OCI-LY7 (cell line): ENCODE results near the gene TEX9. TPM values are rescaled to one million over a fixed set of nuclear protein-coding genes. Genes with fewer than 3 reads are reported as not detected.

Source experiments
- BruUV-seq: library from RNA; stranded (reverse); fragments of 400-500 nt; replicated peaks from 2 replicates; lab custom pipeline; 2021; lab: Mats Ljungman, UMichigan
- CTCF ChIA-PET: fragments of 300-600 bp; sonication (Branson Sonifier 250); formaldehyde crosslinking; loops from one replicate; lab custom pipeline; 2022; ENCODE audit warnings: antibody characterized with exemption; ENCODE audit not compliant: unreplicated experiment; lab: Charles Lee
- POLR2A ChIA-PET: fragments of 300-600 bp; sonication (Branson Sonifier 250); formaldehyde crosslinking; loops from one replicate; lab custom pipeline; 2022; ENCODE audit warnings: antibody characterized with exemption; lab: Charles Lee
- DNase-seq: peaks from one replicate; pipeline ENCODE4 v3.0.0-alpha.2; 2015; ENCODE audit warnings: low spot score
- H2AFZ ChIP-seq: fragments of 200-600 bp; sonication (generic), shearing (Covaris generic); 2 replicates; pipeline ENCODE4 v1.6.1; 2014; ENCODE audit warnings: mild to moderate bottlenecking, antibody characterized with exemption, low read length, moderate library complexity
- H3K27ac ChIP-seq: fragments of 200-600 bp; sonication (generic); 2 replicates; pipeline ENCODE4 v1.5.1; 2014; ENCODE audit warnings: mixed run types, low read depth, mild to moderate bottlenecking, moderate library complexity, low read length, inconsistent platforms; ENCODE audit not compliant: poor library complexity, severe bottlenecking
- H3K36me3 ChIP-seq: fragments of 200-600 bp; sonication (generic); 2 replicates; pipeline ENCODE4 v1.6.1; 2014; ENCODE audit warnings: mild to moderate bottlenecking, antibody characterized with exemption, low read length, moderate library complexity, mixed read lengths; ENCODE audit not compliant: insufficient read depth
- H3K4me1 ChIP-seq: fragments of 200-600 bp; sonication (generic); 2 replicates; pipeline ENCODE4 v1.5.1; 2014; ENCODE audit warnings: mild to moderate bottlenecking, low read length; ENCODE audit not compliant: insufficient read depth, poor library complexity, severe bottlenecking
- H3K4me2 ChIP-seq: fragments of 200-600 bp; sonication (generic); 2 replicates; pipeline ENCODE4 v1.6.1; 2014; ENCODE audit warnings: mild to moderate bottlenecking, low read length
- H3K4me3 ChIP-seq: fragments of 200-600 bp; sonication (generic); 2 replicates; pipeline ENCODE4 v1.5.1; 2014; ENCODE audit warnings: mild to moderate bottlenecking, low read depth, low read length; ENCODE audit not compliant: poor library complexity, severe bottlenecking
- H3K79me2 ChIP-seq: fragments of 200-600 bp; sonication (generic); 2 replicates; pipeline ENCODE4 v1.6.1; 2016; ENCODE audit warnings: low read depth, mild to moderate bottlenecking, low read length, moderate library complexity, mixed read lengths; ENCODE audit not compliant: insufficient read depth
- H3K9me2 ChIP-seq: fragments of 200-600 bp; sonication (generic); 2 replicates; pipeline ENCODE4 v1.6.1; 2016; ENCODE audit warnings: mild to moderate bottlenecking, low read length, mixed read lengths; ENCODE audit not compliant: insufficient read depth
- H3K9me3 ChIP-seq: fragments of 200-600 bp; sonication (generic); 2 replicates; pipeline ENCODE4 v1.6.1; 2014; ENCODE audit warnings: mild to moderate bottlenecking, mixed run types, low read length, mixed read lengths
- H4K20me1 ChIP-seq: fragments of 200-600 bp; sonication (generic); 2 replicates; pipeline ENCODE4 v1.6.1; 2014; ENCODE audit warnings: mild to moderate bottlenecking, antibody characterized with exemption, low read length, moderate library complexity, mixed read lengths; ENCODE audit not compliant: insufficient read depth
- CTCF ChIP-seq: fragments of 200-600 bp; sonication (generic); conservative IDR thresholded peaks from 2 replicates; pipeline ENCODE4 v1.5.1; 2014; ENCODE audit warnings: mild to moderate bottlenecking, antibody characterized with exemption, low read length, moderate library complexity, mixed read lengths
- EZH2phosphoT487 ChIP-seq: fragments of 200-600 bp; sonication (generic); IDR thresholded peaks from 2 replicates; pipeline ENCODE4 v1.6.1; 2018; ENCODE audit warnings: low read depth, borderline replicate concordance, mild to moderate bottlenecking, mixed run types, antibody characterized with exemption, low read length, moderate library complexity, mixed read lengths
- intact Hi-C: fragments of 100-400 bp; cut with micrococcal nuclease; formaldehyde crosslinking; loops from one replicate; pipeline ENCODE4 v1.10.0; 2022; ENCODE audit not compliant: unreplicated experiment
- total RNA-seq, 2 experiments: library from RNA; depleted of rRNA in 1 of 2; stranded (reverse); fragments of >200 nt in 1 of 2; shearing (Covaris generic) in 1 of 2; gene quantifications; 2 replicates each; pipeline ENCODE4 v1.2.3, GENCODE V29; 2014 to 2022

TEX9 gene
- total RNA-seq, 2 experiments from 2014 or later: 20.0 to 44.6 TPM

- Histone ChIP-seq H3K36me3 (no peaks in the 10 kb centered on the region), H3K9me3 (no peaks in the 10 kb centered on the region), H2AFZ (no peak overlapping the region), H3K9me2 (no peaks in the 10 kb centered on the region), H3K4me3 (no peak overlapping the region), H3K4me2 (no peak overlapping the region), H3K4me1 (no peaks in the 10 kb centered on the region), H3K79me2 (no peaks in the 10 kb centered on the region), H3K27ac (no peak overlapping the region), H4K20me1 (no peaks in the 10 kb centered on the region)
- intact Hi-C loops: no loop called here
- no TSS peak for BruUV-seq
- no peak for DNase-seq
- TF ChIP-seq EZH2phosphoT487 (no peak), CTCF (no peak)
- ChIA-PET CTCF (no interaction called here), POLR2A (no interaction called here)
These were observed 107.8 kb downstream of the TEX9 start for GRCh38 chr15:56473017-56473416.

- Histone ChIP-seq H3K79me2 (no peaks in the 10 kb centered on the region), H3K9me2 (no peaks in the 10 kb centered on the region), H3K27ac (no peak overlapping the region), H3K9me3 (no peaks in the 10 kb centered on the region), H3K4me1 (no peaks in the 10 kb centered on the region), H2AFZ (no peak overlapping the region), H3K4me3 (no peak overlapping the region), H4K20me1 (no peaks in the 10 kb centered on the region), H3K36me3 (no peaks in the 10 kb centered on the region), H3K4me2 (no peak overlapping the region)
- CTCF ChIA-PET: no interaction called here
- TF ChIP-seq CTCF (no peak), EZH2phosphoT487 (no peak)
- no TSS peak for BruUV-seq
- POLR2A ChIA-PET: interaction anchor here (0.6 kb wide), 1 partner anchor 550 kb away, joined by 3 read pairs; no protein-coding TSS in a partner anchor
- DNase-seq: no peak
- intact Hi-C loops: no loop called here
These were observed 110.1 kb downstream of the TEX9 start for GRCh38 chr15:56475351-56475750.

Other genes starting within 250 kb of the TEX9 start
- gene RFX7, start 121.5 kb upstream of the TEX9 start, total RNA-seq (2014; rRNA removed; shearing (Covaris generic)): 10.3 and 11.6 TPM in 2 replicates
- gene RFX7, start 121.5 kb upstream of the TEX9 start, total RNA-seq (2022): 33.2 and 33.9 TPM in 2 replicates
- 1.8 and 2.9 TPM in 2 replicates for gene MNS1, start 99.7 kb downstream of the TEX9 start, total RNA-seq (2014; rRNA removed; shearing (Covaris generic))
- gene MNS1, start 99.7 kb downstream of the TEX9 start, total RNA-seq (2022): 1.8 and 2.8 TPM in 2 replicates